Pulmonary artery endothelial cell (primary cell): ENCODE measurements around the gene PKD1L1. TPM values are rescaled to one million over a fixed set of nuclear protein-coding genes. Genes with fewer than 3 reads are reported as not detected.

Experiments
- DNase-seq: peaks from one replicate; pipeline ENCODE4 v3.0.0-alpha.2; 2011; ENCODE audit warnings: low read depth, low spot score
- total RNA-seq: library from RNA; depleted of rRNA; stranded (reverse); fragments of >200 nt; gene quantifications from 2 replicates; pipeline ENCODE4 v1.2.3, GENCODE V29; 2014

The PKD1L1 gene
- total RNA-seq, 1 donor from 2014 or later, result 1.1 TPM

- no peak for DNase-seq
Observed at GRCh38 chr7:47905076-47905920, 43.0 kb downstream of the PKD1L1 start.

- no peak for DNase-seq
Observed at GRCh38 chr7:47902013-47902412, 46.3 kb downstream of the PKD1L1 start.

GRCh38 chr7:47901542-47901941, 46.7 kb downstream of the PKD1L1 start:
- no peak for DNase-seq

- DNase-seq, result no peak
Observed at GRCh38 chr7:47897831-47898230, 50.4 kb downstream of the PKD1L1 start.

- DNase-seq, result no peak
Observed at GRCh38 chr7:47896809-47897423, 51.4 kb downstream of the PKD1L1 start.

GRCh38 chr7:47895026-47895425, 53.2 kb downstream of the PKD1L1 start:
- no peak for DNase-seq

- no peak for DNase-seq
Observed at GRCh38 chr7:47893721-47894365, 54.4 kb downstream of the PKD1L1 start.

GRCh38 chr7:47893238-47893637, 55.0 kb downstream of the PKD1L1 start:
- DNase-seq, result no peak

GRCh38 chr7:47890606-47891005, 57.7 kb downstream of the PKD1L1 start:
- no peak for DNase-seq

GRCh38 chr7:47890125-47890524, 58.1 kb downstream of the PKD1L1 start:
- DNase-seq, result no peak

GRCh38 chr7:47889723-47890122, 58.5 kb downstream of the PKD1L1 start:
- no peak for DNase-seq

GRCh38 chr7:47888371-47889265, 59.6 kb downstream of the PKD1L1 start:
- DNase-seq, result no peak

GRCh38 chr7:47887016-47887640, 61.1 kb downstream of the PKD1L1 start:
- DNase-seq, result no peak

- no peak for DNase-seq
Observed at GRCh38 chr7:47885987-47886811, 62.1 kb downstream of the PKD1L1 start.

GRCh38 chr7:47885309-47885986, 62.8 kb downstream of the PKD1L1 start:
- no peak for DNase-seq

- no peak for DNase-seq
Observed at GRCh38 chr7:47884675-47885074, 63.6 kb downstream of the PKD1L1 start.

- no peak for DNase-seq
Observed at GRCh38 chr7:47882635-47883034, 65.6 kb downstream of the PKD1L1 start.

- DNase-seq, result no peak
Observed at GRCh38 chr7:47881256-47881655, 67.0 kb downstream of the PKD1L1 start.

GRCh38 chr7:47878662-47879061, 69.6 kb downstream of the PKD1L1 start:
- no peak for DNase-seq
